GM21390 (cell line): ENCODE measurements around the gene CMIP.
"Not testable (repeated sequence)": the region's sequence is repeated elsewhere in the genome, so short reads cannot be mapped to it uniquely, and the experiment has no call there.

Experiments used
- ATAC-seq: cut with Tn5 transposase; IDR thresholded peaks from one replicate; pipeline ENCODE4 v1.9.1; 2021; ENCODE audit not compliant: unreplicated experiment

CMIP gene

DNA sequence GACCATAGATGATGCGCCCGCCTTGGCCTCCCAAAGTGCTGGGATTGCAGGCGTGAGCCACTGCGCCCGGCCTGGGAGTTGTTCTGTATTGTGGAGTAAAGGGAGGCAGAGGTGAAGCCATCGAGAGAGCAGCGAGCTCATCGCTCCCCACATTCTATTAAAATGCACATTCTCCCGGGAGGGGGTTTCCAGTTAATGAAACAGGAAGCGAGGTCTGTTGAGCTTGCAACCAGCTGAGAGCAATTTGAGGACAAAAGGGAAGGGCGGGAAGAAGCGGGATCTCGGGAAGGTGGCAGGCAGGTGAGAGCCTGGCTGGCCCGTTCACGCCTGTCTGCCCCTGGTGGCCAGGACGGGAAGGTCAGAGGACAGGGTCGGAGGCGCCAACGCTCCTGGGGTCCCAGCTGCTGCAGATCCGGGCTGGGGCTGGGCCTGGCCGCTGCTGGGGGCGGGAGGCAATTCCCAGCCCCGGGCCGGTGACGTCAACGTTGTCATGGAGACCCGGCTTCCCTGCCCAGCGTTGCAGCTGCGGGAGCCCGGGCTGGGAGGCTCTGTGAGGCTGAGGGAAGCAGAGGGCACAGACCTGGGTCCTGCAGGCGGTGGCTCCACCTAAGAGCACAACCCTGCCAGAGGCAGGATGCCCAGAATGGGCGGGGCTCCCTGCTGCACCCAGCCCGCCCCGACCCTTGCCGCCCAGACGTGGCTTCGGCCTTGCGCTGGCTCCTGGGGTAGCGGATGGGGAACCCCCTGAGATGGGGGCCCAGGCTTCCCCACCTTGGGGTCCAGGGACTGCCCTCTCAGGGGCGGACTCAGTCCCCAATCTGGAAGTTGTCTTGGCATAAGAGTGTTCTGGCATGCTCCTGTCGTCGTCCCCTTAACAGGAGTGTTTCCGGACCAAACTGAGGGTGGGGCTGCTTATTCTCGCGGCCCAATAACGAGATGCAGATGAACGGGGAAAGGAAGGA, 285.8 kb downstream of the CMIP start:
- ATAC-seq = peak; percentile 72

DNA sequence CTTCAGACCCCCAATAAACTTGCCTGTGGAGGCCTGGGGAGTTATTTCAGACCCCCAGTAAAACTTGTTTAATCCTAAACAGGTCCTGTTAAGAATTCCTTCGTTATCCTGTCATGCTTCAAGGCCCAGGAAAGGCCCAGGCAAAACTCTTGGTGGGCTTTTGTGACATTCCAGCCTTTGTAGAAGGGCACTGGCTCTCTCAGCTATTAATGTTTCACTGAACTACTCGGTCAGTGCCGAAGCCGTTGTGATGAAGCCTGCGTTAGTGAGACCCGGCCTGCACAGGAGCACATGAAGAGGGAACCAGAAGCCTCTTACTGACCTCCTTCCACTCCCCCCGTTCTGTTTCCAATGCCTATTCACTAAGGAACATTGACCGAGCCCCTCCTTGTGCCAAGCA, 287.0 kb downstream of the CMIP start:
- no peak for ATAC-seq

DNA sequence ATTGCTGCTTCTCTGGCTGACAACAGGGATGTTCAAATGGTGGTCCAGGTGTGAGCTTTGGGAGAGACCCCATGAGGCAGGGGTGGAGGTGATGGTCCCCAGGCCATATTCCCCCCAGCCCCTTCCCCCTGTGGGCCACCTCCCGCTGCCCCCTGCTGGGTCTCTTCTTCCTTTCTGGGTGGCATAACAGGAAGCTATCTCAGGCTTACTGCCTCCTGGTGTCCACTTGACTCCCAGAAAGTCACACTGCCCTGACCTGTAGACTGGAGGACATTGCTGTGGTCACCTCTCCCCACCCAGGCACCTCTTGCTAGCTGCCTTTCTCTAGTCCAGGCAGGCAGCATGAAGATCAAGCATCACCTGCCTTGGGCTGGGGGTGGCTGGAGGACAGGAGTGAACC, 288.1 kb downstream of the CMIP start:
- ATAC-seq = no peak

DNA sequence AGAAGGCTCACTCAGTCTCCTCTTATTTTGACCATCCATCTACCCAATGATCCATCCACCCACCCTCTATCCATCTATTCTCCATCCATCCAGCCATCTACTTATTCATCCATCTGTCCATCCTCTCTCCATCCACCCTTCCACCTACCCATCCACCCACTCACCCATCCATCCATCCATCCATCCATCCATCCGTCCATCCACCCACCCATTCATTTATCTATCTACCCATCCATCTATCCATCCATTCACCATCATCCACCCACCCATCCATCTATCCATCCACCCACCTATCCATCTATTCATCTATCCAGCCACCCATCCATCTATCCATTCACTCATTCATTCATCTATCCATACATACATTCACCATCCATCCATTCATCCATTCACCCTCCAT, 288.7 kb downstream of the CMIP start:
- no peak for ATAC-seq

DNA sequence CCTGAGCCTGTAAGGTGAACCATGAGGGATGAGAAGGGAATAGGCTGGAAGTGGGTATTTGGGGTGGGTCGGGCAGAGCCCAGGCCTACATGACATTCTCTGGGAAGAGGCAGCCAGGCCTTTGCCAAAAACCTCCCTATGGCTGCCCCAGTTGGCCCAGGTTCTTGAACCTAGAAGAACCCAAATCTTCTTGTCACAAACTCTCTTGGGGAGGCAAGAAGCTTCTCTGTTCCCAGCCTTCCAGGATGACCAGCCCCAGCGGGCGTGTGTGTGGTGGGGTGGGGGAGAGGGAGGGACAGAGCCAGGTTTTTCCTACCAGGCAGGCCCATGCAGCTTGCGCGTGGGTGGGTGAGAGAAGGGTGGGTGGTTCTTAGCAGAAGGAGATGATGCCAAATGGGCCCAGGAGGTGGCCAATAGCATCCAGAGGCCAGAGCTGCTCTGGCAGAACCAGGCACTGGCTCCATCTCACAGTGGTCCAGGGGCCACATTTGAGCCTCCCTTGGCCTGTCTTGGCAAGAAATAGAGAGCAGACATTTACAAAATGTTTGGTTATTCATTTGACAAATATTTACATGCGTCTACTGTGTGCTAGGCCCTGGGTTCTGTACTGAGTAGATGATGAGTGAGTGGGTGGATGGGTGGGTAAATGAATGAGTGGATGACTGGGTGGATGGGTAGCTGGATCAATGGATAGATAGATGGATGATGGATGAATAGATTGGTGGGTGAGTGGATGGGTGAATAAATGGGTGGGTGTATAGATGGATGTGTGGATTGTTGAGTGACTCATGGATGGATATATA, 290.2 kb downstream of the CMIP start:
- ATAC-seq = no peak

GRCh38 chr16:81737885-81738536, 293.4 kb downstream of the CMIP start:
- peak; percentile 56 for ATAC-seq

GRCh38 chr16:81738783-81739496, 294.3 kb downstream of the CMIP start:
- ATAC-seq = peak; percentile 32

- no peak for ATAC-seq
Observed at GRCh38 chr16:81739503-81739902, 294.9 kb downstream of the CMIP start.

- peak; percentile 66 for ATAC-seq
Observed at GRCh38 chr16:81740169-81740568, 295.6 kb downstream of the CMIP start.

DNA sequence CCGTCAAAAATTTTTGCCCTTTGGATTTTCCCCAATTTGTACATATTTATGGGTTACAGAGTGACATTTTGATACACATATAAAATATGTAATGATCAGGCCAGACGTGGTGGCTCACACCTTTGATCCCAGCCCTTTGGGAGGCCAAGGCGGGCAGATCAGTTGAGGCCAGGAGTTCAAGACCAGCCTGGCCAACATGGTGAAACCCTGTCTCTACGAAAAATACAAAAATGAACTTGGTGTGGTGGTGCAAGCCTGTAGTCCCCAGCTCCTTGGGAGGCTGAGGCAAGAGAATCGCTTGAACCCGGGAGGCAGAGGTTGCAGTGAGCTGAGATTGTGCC, 296.8 kb downstream of the CMIP start:
- ATAC-seq = not testable (repeated sequence)

- ATAC-seq = no peak
Observed at GRCh38 chr16:81744385-81744784, 299.8 kb downstream of the CMIP start.

DNA sequence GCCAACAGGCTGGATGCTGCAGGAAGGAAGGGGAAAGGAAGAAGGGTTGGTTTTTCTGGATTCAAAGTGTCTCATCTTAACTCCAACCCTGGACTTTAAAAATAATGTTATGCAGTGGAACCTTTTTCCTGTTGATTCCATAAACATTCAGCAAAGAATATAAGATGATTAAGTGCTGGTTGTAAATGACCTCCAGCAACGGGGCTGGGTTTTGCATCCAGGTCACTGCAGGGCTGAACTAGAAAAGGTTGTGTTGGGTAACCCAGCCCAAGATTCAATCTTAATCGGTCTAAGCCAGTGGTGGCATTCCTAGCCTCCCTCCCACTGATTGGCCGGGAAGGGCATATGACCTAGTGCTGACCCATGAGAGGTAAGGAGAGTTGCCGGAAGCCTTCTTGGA, 300.3 kb downstream of the CMIP start:
- ATAC-seq = no peak

DNA sequence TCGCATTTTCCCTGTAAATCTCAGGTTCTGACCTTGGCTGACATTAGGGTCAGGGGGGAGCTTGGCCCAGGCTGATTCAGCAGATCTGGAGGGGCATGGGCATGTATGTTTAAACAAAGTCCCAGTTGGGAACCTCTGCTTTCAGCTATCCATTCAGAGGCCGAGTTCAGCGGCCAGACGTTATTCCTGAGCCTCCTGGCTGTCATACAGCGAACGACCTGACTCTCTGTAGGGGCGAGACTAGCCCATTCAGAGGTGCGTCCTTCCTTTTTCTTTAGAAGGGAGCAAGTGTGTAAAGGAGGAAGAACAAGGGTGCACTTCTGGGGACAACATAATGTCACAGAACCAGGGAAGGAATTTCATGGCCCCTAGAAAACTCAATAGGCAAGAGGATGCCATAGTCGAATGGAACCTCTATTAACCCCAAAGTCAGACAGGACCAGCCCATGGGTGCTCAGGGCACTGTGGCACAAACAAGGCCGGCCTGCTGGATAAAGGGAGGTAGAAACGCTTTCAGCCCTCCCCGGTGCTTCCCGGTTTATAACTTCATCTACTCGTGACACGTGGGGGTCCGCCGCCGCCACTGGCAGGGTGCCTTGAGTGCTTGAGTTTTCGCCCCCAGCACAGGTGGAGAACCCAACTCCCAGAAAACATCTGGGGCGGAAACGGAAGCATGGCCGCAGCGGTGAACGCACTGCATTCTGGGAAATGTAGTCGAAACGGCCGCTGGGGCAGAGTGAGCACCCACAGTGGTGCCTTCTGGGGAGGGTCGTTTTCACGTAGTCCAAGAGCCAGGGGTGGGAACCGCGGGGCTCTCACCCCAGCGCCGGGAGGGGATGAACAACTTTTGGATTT, 301.3 kb downstream of the CMIP start:
- ATAC-seq = peak; percentile 66

GRCh38 chr16:81746566-81746965, 302.0 kb downstream of the CMIP start:
- no peak for ATAC-seq

DNA sequence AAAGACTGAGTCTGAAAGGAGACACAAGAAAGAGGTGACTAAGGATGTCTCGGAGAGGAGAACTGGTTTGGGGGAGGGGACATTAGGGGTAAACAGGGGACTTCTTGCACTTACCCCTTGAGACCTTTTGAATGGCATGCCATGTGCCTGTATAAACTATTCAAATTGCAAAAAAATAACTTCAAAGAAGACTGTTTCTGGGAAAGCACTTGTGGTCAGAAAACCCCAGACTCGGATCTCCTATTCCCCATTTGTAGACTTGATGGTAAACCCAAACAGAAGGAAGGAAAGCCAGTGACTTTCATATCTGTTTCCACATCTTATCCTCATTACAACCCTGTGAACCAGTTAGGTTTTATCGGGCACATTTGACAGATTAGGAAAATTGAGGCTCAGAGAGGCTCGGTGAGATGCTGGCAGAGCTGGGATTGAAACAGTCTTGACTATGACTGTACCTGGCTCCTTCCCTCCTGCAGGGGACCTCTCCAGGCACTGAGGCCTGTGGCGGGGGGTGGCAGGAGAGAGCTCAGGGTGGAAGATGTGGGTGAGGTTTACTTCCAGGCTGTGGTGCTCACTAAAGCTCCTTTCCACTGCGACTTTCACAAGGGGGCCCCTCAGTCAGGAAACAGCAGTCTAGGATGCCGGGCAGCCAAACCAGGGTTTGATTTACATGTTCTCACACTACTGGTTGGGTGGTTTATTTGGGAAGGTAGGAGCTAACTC, 304.0 kb downstream of the CMIP start:
- no peak for ATAC-seq

DNA sequence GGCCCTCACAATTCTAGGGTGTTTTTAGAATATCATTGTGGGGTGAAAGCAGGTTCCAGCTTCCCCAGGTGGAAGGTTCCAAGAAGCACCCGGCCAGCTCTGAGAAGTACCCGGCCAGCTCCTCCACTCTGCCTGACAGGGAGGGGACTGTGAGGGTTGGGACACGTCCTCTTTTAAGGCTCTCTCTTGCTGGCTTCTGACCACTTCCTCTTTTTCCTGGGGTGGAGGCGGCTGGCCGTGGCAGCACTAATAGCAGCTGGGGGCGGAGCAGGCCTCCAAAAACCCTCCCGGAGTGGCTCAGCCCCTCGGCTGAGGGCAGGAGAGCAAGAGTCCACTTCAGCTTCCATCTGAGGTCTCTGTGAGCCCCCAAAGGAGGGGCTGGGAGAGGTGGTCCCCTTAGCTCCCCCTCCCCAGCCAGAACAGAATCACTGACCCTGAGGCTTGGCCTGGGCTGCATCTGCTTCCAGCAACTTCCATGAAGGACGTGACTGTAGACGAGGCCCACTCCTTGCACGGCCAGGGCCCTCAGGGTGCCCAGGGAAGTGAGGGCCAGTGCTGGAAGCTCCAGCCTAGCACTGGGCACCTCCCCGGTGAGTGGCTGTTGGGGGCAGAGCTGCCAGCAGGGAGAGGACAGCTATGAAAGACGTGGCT, 307.7 kb downstream of the CMIP start:
- peak; percentile 87 for ATAC-seq

DNA sequence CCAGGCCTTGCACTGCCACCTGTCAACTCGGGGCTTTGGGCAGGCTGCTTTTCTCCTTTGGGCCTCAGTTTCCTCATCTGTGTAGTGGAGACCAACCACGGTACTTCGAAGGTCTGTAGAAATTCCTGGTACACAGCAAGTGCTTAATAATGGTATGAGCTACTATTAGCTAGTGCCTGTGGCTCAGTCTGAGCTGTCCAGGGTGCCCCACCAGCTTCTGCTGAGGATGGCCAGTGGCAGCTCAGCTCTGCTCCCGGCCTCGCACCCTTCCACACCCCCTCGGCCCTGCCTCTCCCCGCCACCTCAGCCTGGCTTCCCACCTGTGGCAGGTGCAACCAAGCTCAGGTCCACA, 308.2 kb downstream of the CMIP start:
- no peak for ATAC-seq

DNA sequence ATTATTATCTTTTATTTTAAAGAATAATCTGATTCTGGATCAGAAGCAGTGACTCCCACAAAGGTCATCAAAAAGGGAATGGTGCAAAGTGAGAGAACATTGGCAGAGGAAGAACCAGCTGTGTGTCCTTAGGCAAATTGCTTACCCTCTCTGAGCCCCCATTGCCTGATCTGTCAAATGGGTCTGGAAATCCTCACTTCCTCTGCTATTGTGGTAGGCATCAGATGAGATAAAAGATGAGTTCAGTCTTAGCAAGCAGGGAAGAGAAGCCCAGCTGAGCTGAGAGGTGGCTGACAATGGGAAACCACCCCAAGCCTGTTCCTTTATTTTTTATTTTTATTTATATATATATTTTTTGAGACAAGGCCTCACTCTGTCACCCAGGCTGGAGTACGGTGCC, 310.2 kb downstream of the CMIP start:
- ATAC-seq = no peak
